Measurements from ENCODE around the gene NIPBL. TPM values are rescaled to one million over a fixed set of nuclear protein-coding genes. Genes with fewer than 3 reads are reported as not detected.
"Not testable (repeated sequence)": the region's sequence is repeated elsewhere in the genome, so short reads cannot be mapped to it uniquely, and the experiment has no call there.

Gene NIPBL
- total RNA-seq, 2 donors from 2014 or later = 56.8 to 71.2 TPM

DNA sequence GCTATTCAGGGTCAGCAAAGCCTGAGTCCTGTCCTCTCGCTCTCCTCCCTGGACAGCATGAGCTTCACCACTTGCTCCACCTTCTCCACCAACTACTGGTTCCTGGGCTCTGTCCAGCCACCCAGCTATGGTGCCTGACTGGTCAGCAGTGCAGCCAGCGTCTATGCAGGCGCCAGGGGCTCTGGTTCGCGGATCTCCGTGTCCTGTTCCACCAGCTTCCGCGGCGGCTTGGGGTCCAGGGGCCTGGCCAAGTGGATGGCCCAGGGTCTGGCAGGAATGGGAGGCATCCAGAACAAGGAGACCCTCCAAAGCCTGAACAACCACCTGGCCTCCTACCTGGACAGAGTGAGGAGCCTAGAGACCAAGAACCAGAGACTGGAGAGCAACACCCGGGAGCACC is 8.6 kb downstream of the NIPBL start:
- Mint-ChIP-seq H3K27me3 (no peaks in the 10 kb centered on the region), H3K27ac (no peak overlapping the region), H3K36me3 (no peaks in the 10 kb centered on the region), H3K9me3 (no peaks in the 10 kb centered on the region), H3K4me3 (no peak overlapping the region), H3K4me1 (ENCODE audit: low read depth in 2 of 2) (peaks cover 59 to 62% of the 10 kb centered on the region in 2 donors)
- DNase-seq (ENCODE audit: low spot score) (no peak), ATAC-seq (no peak)

DNA sequence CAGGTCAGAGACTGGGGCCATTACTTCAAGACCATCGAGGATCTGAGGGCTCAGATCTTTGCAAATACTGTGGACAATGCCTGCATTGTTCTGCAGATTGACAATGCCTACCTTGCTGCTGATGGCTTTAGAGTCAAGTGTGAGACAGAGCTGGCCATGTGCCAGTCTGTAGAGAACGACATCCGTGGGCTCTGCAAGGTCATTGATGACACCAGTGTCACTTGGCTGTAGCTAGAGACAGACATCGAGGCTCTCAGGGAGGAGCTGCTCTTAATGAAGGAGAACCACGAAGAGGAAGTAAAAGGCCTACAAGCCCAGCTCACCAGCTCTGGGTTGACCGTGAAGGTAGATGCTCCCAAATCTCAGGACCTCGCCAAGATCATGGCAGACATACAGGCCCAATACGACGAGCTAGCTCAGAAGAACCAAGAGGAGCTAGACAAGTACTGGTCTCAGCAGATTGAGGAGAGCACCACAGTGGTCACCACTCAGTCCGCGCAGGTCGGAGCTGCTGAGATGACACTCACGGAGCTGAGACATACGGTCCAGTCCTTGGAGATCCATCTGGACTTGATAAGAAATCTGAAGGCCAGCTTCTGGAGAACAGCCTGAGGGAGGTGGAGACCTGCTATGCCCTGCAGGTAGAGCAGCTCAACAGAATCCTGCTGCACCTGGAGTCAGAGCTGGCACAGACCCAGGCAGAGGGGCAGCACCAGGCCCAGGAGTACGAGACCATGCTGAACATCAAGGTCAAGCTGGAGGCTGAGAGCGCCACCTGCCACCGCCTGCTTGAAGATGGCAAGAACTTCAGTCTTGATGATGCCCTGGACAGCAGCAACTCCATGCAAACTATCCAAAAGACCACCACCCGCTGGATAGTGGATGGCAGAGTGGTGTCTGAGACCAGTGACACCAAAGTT is 9.3 kb downstream of the NIPBL start:
- Mint-ChIP-seq H3K27ac (no peak overlapping the region), H3K4me1 (ENCODE audit: low read depth in 2 of 2) (peaks cover 56 to 62% of the 10 kb centered on the region in 2 donors), H3K9me3 (no peaks in the 10 kb centered on the region), H3K36me3 (no peaks in the 10 kb centered on the region), H3K4me3 (no peak overlapping the region), H3K27me3 (no peaks in the 10 kb centered on the region)
- ATAC-seq (no peak), DNase-seq (ENCODE audit: low spot score) (no peak)

DNA sequence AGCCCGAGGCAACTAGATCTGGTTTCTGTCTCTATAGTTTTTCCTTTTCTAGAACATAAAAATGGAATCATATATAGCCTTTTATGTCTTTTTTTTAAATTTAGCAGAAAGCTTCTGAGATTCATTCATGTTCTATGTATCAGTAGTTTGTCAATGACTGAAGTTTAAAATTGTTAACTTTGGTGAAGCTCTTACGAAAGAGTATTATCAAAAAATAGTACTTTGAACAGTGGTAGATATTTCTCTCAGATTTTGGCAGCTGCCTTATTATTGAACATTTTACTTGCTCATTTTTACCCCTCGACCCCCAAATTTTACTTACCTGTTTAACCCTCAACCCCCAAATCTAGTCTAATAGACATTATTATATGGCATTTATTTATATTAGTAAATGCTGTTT is 10.2 kb downstream of the NIPBL start:
- Mint-ChIP-seq H3K4me3 (no peak overlapping the region), H3K27me3 (no peaks in the 10 kb centered on the region), H3K9me3 (no peaks in the 10 kb centered on the region), H3K4me1 (ENCODE audit: low read depth in 2 of 2) (peaks cover 56 to 60% of the 10 kb centered on the region in 2 donors), H3K27ac (no peak overlapping the region), H3K36me3 (peaks cover 6% of the 10 kb centered on the region)
- no peak for ATAC-seq
- DNase-seq (ENCODE audit: low spot score) = no peak

DNA sequence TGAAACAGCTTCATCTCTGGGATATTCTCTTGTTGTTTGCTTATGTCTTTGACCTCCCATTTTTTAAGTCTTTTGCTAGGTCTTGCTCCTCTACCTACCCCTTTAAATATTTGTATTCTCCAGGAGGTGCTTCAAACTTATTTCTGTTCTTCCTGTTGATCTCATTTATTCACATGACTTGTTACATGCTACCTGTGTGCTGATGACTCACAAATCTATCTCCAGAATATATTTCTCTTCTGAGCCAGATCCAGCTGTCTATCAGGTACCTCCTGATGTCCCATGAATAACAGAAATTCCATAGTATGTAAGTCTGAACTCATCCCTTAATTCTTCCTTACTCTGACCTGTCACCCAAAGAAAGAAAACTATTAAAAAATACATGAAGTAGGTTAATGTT is 11.0 kb downstream of the NIPBL start:
- peaks cover 11% of the 10 kb centered on the region for H3K36me3 Mint-ChIP-seq
- H3K27me3 Mint-ChIP-seq = no peaks in the 10 kb centered on the region
- DNase-seq (ENCODE audit: low spot score) = no peak
- peak overlapping the region; percentile 44 to 71 for H3K27ac Mint-ChIP-seq
- ATAC-seq = no peak
- H3K4me1 Mint-ChIP-seq (ENCODE audit: low read depth in 2 of 2) = peaks cover 52 to 57% of the 10 kb centered on the region in 2 donors
- peak overlapping the region; percentile 4 for H3K4me3 Mint-ChIP-seq
- no peaks in the 10 kb centered on the region for H3K9me3 Mint-ChIP-seq

DNA sequence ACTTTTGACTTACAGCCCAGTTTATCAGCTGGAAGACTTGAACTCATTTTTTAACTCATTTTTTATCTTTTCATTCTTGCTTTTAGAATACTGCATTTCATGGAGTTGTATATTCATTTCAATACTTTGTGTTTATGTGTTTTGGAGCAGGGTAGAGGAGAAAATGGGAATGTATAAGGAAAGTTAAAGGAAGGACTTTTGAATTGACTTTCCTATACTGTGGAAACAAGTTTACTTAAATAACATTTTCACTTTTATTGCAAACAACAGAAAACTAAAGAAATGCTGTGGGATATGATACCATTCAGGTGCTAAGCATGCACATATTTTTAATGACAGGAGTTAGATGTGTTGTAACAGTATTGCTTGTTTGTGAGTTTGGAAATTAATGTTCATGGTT is 11.7 kb downstream of the NIPBL start:
- Mint-ChIP-seq H3K4me3 (no peak overlapping the region), H3K4me1 (ENCODE audit: low read depth in 2 of 2) (peaks cover 52 to 57% of the 10 kb centered on the region in 2 donors), H3K27me3 (no peaks in the 10 kb centered on the region), H3K9me3 (no peaks in the 10 kb centered on the region), H3K36me3 (peaks cover 11% of the 10 kb centered on the region), H3K27ac (peak overlapping the region; percentile 44 to 71)
- DNase-seq (ENCODE audit: low spot score) = no peak
- ATAC-seq = no peak

DNA sequence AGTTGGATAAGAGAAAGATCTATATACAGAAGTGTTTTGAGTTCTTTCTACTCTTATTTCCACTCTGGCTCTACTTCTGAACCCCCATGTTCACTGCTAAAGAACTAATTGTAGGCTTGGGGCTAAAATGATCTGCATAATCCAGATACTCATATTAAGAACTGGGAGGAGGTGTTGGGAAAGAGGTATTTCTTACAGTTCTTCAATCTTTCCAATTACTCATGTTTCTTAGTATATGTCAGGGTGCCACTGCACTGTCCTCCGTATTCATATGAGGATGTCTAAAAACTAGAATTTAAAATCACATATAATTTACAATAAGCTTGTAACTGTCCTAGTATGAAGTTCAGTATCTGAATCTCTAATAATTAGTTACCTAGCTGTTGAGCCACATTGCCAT is 12.7 kb downstream of the NIPBL start:
- peaks cover 11% of the 10 kb centered on the region for H3K36me3 Mint-ChIP-seq
- H3K9me3 Mint-ChIP-seq = no peaks in the 10 kb centered on the region
- peak; percentile 74 to 93 for ATAC-seq
- H3K4me1 Mint-ChIP-seq (ENCODE audit: low read depth in 2 of 2) = peaks cover 51 to 57% of the 10 kb centered on the region in 2 donors
- no peak for DNase-seq (ENCODE audit: low spot score)
- no peaks in the 10 kb centered on the region for H3K27me3 Mint-ChIP-seq
- H3K4me3 Mint-ChIP-seq = peak overlapping the region; percentile 47
- H3K27ac Mint-ChIP-seq = peak overlapping the region; percentile 40

DNA sequence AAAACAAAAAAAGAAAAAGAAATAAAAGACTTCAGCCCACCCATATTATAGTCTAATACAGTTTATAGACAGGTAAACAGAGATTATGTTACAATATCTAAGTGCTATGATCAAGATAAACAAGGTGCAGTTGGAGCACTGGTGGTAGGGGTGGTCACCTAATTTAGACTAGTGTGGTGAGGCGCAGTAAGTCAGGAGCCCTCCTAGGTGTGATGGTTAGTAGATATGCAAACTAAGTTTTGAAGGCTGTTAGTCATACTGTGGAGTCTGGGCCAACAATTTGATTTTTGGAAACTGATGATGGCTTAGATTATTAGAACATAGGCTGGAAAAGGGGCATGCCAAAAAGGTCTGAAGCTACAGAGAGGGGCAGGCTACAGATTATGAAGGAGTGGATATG is 14.7 kb downstream of the NIPBL start:
- Mint-ChIP-seq H3K27ac (no peak overlapping the region), H3K4me1 (ENCODE audit: low read depth in 2 of 2) (peaks cover 56 to 73% of the 10 kb centered on the region in 2 donors), H3K4me3 (no peak overlapping the region), H3K36me3 (peaks cover 11% of the 10 kb centered on the region), H3K27me3 (no peaks in the 10 kb centered on the region), H3K9me3 (no peaks in the 10 kb centered on the region)
- ATAC-seq (no peak), DNase-seq (ENCODE audit: low spot score) (no peak)

DNA sequence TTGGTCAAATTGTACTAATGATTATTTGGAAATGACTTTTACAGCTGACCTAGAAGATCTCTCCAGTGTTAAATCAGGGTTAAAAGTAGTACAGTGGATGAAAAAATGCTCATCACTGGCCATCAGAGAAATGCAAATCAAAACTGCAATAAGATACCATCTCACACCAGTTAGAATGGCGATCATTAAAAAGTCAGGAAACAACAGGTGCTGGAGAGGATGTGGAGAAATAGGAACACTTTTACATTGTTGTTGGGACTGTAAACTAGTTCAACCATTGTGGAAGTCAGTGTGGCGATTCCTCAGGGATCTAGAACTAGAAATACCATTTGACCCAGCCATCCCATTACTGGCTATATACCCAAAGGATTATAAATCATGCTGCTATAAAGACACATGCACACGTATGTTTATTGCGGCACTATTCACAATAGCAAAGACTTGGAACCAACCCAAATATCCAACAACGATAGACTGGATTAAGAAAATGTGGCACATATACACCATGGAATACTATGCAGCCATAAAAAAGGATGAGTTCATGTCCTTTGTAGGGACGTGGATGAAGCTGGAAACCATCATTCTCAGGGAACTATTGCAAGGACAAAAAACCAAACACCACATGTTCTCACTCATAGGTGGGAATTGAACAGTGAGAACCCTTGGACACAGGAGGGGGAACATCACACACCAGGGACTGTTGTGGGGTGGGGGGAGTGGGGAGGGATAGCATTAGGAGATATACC is 15.7 kb downstream of the NIPBL start:
- not testable (repeated sequence) for H3K4me3 Mint-ChIP-seq; H3K27me3 Mint-ChIP-seq; ATAC-seq; H3K27ac Mint-ChIP-seq; H3K9me3 Mint-ChIP-seq; DNase-seq (ENCODE audit: low spot score)
- H3K36me3 Mint-ChIP-seq = peaks cover 11% of the 10 kb centered on the region
- H3K4me1 Mint-ChIP-seq (ENCODE audit: low read depth in 2 of 2) = peaks cover 55 to 72% of the 10 kb centered on the region in 2 donors

DNA sequence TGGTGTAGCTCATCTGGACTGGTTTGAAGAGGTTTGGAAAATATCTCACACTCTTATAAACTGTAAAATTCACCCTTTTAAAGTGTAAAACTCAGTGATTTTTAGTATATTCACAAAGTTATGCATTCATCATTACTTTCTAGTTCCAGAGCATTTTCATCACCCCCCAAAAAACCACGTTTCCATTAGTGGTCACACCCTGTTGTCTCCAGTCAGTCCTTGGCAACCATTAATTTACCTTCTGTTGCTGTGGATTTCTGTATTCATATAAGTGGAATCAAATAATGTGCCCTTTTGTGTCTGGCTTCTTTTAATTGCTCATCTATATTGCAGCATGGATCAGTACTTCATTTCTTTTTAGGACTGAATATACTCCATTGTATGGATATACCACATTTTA is 18.4 kb downstream of the NIPBL start:
- Mint-ChIP-seq H3K4me1 (ENCODE audit: low read depth in 2 of 2) (peaks cover 56 to 63% of the 10 kb centered on the region in 2 donors), H3K4me3 (no peak overlapping the region), H3K36me3 (peaks cover 11% of the 10 kb centered on the region), H3K9me3 (no peaks in the 10 kb centered on the region), H3K27me3 (no peaks in the 10 kb centered on the region), H3K27ac (no peak overlapping the region)
- no peak for ATAC-seq
- no peak for DNase-seq (ENCODE audit: low spot score)

DNA sequence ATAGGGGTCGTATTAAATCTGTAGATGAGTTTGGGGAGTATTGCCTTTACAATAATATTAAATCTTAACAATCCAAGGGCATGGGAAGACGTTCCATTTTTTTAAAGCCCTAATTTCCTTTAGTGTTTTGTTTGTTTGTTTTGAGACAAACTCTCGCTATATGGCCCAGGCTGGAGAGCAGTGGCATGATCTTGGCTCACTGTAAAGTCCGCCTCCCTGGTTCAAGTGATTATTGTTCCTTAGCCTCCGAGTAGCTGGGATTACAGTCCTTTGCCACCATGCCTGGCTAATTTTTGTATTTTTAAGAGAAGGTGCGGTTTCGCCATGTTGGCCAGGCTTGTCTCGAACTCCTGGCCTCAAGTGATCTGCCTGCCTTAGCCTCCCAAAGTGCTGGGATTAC is 19.9 kb downstream of the NIPBL start:
- Mint-ChIP-seq H3K4me1 (ENCODE audit: low read depth in 2 of 2) (peaks cover 61 to 68% of the 10 kb centered on the region in 2 donors), H3K4me3 (no peak overlapping the region), H3K36me3 (peaks cover 8% of the 10 kb centered on the region), H3K27ac (peak overlapping the region in 1 of 2 donors; percentile 24), H3K27me3 (no peaks in the 10 kb centered on the region), H3K9me3 (no peaks in the 10 kb centered on the region)
- ATAC-seq (no peak), DNase-seq (ENCODE audit: low spot score) (no peak)

DNA sequence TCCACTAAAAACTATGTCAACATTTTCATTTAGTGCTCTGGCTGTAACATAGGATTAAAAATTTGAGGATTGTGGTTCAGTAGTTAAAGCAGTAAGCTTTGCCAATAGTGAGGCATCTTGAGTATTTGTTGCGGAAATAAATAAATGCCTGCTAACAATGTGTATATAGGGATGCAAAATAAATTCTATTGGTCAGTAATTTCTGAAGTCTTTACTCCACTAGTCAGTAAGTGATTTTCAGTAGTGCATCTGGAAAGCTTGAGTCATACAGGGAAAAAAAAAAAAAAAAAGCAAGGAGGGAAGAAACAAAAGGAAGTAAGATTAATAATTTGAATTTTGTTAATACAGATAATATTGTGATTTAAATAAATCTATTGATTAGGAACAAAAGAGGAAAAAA is 21.0 kb downstream of the NIPBL start:
- no peak for DNase-seq (ENCODE audit: low spot score)
- Mint-ChIP-seq H3K36me3 (peaks cover 7% of the 10 kb centered on the region), H3K27me3 (no peaks in the 10 kb centered on the region), H3K27ac (no peak overlapping the region), H3K4me3 (no peak overlapping the region), H3K4me1 (ENCODE audit: low read depth in 2 of 2) (peaks cover 66 to 70% of the 10 kb centered on the region in 2 donors), H3K9me3 (peaks cover 5% of the 10 kb centered on the region)
- ATAC-seq = no peak

DNA sequence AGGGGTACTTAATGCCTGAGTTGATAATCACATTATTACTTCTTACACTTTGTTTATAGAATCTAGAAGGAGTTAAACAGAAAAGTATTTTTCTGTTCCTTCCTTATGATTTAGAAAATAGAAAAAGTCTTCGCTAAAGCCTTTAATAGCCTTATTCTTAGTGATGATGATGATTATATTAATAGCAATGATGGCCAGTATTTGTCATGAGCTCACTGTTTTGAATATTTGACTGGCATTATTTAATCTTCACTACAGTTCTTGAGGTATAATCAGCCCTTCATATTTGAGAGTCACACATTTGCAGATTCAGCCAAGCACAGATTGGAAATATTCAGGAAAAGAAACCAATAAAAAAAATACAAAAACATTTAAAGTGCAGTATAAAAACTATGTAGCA is 23.3 kb downstream of the NIPBL start:
- Mint-ChIP-seq H3K4me1 (ENCODE audit: low read depth in 2 of 2) (peaks cover 66 to 67% of the 10 kb centered on the region in 2 donors), H3K36me3 (peaks cover 7% of the 10 kb centered on the region), H3K4me3 (no peak overlapping the region), H3K27ac (no peak overlapping the region), H3K9me3 (peaks cover 5% of the 10 kb centered on the region), H3K27me3 (no peaks in the 10 kb centered on the region)
- ATAC-seq (no peak), DNase-seq (ENCODE audit: low spot score) (no peak)

DNA sequence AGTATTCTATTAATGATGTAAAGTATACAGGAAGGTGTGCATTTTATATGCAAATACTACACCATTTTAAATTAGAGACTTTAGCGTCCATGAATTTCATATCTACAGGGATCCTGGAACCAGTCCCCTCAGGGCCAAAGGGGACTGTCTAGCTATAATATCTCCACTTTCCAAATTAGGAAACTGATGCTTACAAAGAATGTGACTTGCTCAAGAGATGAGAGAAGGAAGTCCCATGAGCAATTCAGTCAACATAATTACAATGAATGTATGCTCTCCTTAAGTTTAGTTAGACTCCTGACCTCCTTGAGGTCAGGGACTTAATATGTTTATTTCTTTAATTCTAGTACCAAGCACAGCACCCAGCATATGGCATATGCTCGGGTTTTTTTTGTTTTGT is 23.7 kb downstream of the NIPBL start:
- H3K36me3 Mint-ChIP-seq = peaks cover 7% of the 10 kb centered on the region
- DNase-seq (ENCODE audit: low spot score) (no peak), ATAC-seq (no peak)
- no peaks in the 10 kb centered on the region for H3K27me3 Mint-ChIP-seq
- H3K4me3 Mint-ChIP-seq = no peak overlapping the region
- H3K9me3 Mint-ChIP-seq = peaks cover 5% of the 10 kb centered on the region
- H3K27ac Mint-ChIP-seq = no peak overlapping the region
- peaks cover 66 to 67% of the 10 kb centered on the region in 2 donors for H3K4me1 Mint-ChIP-seq (ENCODE audit: low read depth in 2 of 2)

DNA sequence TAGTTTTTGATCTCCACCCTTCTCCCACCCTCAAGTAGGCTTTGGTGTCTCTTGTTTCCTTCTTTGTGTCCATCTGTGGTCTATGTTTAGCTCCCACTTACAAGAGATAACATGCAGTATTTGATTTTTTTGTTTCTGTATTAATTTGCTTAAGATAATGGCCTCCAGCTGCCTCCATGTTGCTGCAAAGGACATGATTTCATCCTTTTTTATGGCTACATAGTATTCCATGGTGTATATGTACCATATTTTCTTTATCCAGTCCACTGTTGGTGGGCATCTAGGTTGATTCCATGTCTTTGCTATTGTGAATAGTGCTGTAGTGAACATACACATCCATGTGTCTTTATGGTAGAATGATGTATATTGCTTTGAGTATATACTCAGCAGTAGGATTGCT is 24.5 kb downstream of the NIPBL start:
- not testable (repeated sequence) for H3K27ac Mint-ChIP-seq; H3K4me3 Mint-ChIP-seq; H3K36me3 Mint-ChIP-seq; H3K27me3 Mint-ChIP-seq; ATAC-seq; H3K9me3 Mint-ChIP-seq; DNase-seq (ENCODE audit: low spot score)
- H3K4me1 Mint-ChIP-seq (ENCODE audit: low read depth in 2 of 2) = peaks cover 60% of the 10 kb centered on the region in 2 donors

All from natural killer cell treated with Interleukin-12 subunit alpha and Interleukin-12 subunit beta and Interleukin-15 and Interleukin-18, amount 100 ng/mL, for 72 hours (primary cell).